Testis (tissue), 2 donors: Measurements from ENCODE around the gene C1GALT1C1.

ENCODE experiments used
- POLR2A ChIP-seq: fragments of 450-650 bp; IDR thresholded peaks from one replicate; pipeline ENCODE4 v1.6.1; 2017; ENCODE audit warnings: antibody characterized with exemption, mild to moderate bottlenecking, moderate library complexity
- TF ChIP-seq, protein P1 (sequence below), 3 experiments: fragments of 450-650 bp in 2 of 3; fragments of 200-600 bp in 1 of 3; sonication (generic) in 1 of 3; IDR thresholded peaks; one replicate each; pipeline ENCODE4 v1.5.1; 2016 to 2019; ENCODE audit warnings: antibody characterized with exemption in 3 of 3, mild to moderate bottlenecking in 2 of 3, moderate library complexity in 1 of 3

DNA sequence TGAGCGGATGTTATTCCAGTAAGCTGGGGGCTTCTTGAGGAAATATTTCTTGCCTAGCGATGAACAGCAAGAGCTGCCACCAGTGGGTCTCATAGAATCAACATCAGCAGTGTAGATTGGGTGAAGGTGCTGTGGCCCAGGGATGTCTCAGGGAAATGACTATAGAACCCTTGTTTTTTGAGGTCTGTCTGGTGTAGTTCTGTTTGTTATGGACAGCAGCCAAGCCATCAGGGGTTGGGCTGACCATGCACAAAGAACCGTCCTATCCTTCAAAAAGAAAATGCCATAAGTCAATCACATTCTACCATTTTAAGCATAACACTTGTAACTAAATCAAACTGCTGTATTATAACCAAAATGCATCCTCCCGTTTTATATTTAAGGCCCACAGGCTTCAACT, 17.3 kb upstream of the C1GALT1C1 start:
- TF ChIP-seq, protein P1, sequence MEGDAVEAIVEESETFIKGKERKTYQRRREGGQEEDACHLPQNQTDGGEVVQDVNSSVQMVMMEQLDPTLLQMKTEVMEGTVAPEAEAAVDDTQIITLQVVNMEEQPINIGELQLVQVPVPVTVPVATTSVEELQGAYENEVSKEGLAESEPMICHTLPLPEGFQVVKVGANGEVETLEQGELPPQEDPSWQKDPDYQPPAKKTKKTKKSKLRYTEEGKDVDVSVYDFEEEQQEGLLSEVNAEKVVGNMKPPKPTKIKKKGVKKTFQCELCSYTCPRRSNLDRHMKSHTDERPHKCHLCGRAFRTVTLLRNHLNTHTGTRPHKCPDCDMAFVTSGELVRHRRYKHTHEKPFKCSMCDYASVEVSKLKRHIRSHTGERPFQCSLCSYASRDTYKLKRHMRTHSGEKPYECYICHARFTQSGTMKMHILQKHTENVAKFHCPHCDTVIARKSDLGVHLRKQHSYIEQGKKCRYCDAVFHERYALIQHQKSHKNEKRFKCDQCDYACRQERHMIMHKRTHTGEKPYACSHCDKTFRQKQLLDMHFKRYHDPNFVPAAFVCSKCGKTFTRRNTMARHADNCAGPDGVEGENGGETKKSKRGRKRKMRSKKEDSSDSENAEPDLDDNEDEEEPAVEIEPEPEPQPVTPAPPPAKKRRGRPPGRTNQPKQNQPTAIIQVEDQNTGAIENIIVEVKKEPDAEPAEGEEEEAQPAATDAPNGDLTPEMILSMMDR (IDR thresholded peaks at IDR 0.05) = no peak
- TF ChIP-seq POLR2A = no peak
